SK-N-SH treated with all-trans-retinoic acid at 6 μM for 48 hours (cell line): ENCODE results near the gene DNAAF5.
"Not testable (repeated sequence)": the region's sequence is repeated elsewhere in the genome, so short reads cannot be mapped to it uniquely, and the experiment has no call there.

Source experiments
- ATAC-seq: fragments of 200-7000 bp; cut with Tn5 transposase; 3 replicates; pipeline ENCODE4 v1.9.1; 2020; ENCODE audit warnings: mild to moderate bottlenecking, moderate library complexity
- ARNTL ChIP-seq: fragments of 450-650 bp; formaldehyde crosslinking; IDR thresholded peaks from 2 replicates; pipeline ENCODE4 v1.5.0; 2020; ENCODE audit warnings: low read depth, mild to moderate bottlenecking, moderate library complexity, borderline replicate concordance
- BACH2 ChIP-seq: fragments of 250-450 bp; sonication (Bioruptor Pico); IDR thresholded peaks from 2 replicates; pipeline ENCODE4 v1.9.0; 2021; ENCODE audit warnings: mild to moderate bottlenecking, borderline replicate concordance
- CSDC2 ChIP-seq: fragments of 250-450 bp; sonication (Bioruptor Pico); IDR thresholded peaks from 2 replicates; pipeline ENCODE4 v1.5.0; 2020; ENCODE audit warnings: mild to moderate bottlenecking, moderate library complexity
- CSRNP3 ChIP-seq: fragments of 250-450 bp; sonication (Bioruptor Pico); IDR thresholded peaks from 2 replicates; pipeline ENCODE4 v1.5.1; 2021; ENCODE audit warnings: mild to moderate bottlenecking, moderate library complexity
- ESRRG ChIP-seq: fragments of 250-450 bp; sonication (Bioruptor Pico); IDR thresholded peaks from 2 replicates; pipeline ENCODE4 v1.6.1; 2021; ENCODE audit warnings: mild to moderate bottlenecking
- GLIS3 ChIP-seq: fragments of 250-450 bp; sonication (Bioruptor Pico); IDR thresholded peaks from 2 replicates; pipeline ENCODE4 v1.5.0; 2020; ENCODE audit warnings: mild to moderate bottlenecking, moderate library complexity
- ISL1 ChIP-seq: fragments of 250-450 bp; sonication (Bioruptor Pico); IDR thresholded peaks from 2 replicates; pipeline ENCODE4 v2.1.2; 2022; ENCODE audit warnings: mild to moderate bottlenecking, moderate library complexity
- OSR1 ChIP-seq: fragments of 250-450 bp; sonication (Bioruptor Pico); IDR thresholded peaks from 2 replicates; pipeline ENCODE4 v1.8.0; 2022; ENCODE audit warnings: moderate library complexity, mild to moderate bottlenecking, inconsistent platforms
- PPARA ChIP-seq: fragments of 250-450 bp; sonication (Bioruptor Pico); IDR thresholded peaks from 2 replicates; pipeline ENCODE4 v1.5.0; 2020; ENCODE audit warnings: mild to moderate bottlenecking, borderline replicate concordance
- RARB ChIP-seq: fragments of 250-450 bp; sonication (Bioruptor Pico); IDR thresholded peaks from 2 replicates; pipeline ENCODE4 v1.8.0; 2021; ENCODE audit warnings: mild to moderate bottlenecking, moderate library complexity
- SNAI2 ChIP-seq: fragments of 250-450 bp; sonication (Bioruptor Pico); IDR thresholded peaks from 2 replicates; pipeline ENCODE4 v1.5.0; 2020; ENCODE audit warnings: mild to moderate bottlenecking, moderate library complexity
- TCF4 ChIP-seq: fragments of 250-450 bp; sonication (Bioruptor Pico); IDR thresholded peaks from 2 replicates; pipeline ENCODE4 v1.8.0; 2021; ENCODE audit warnings: mild to moderate bottlenecking, moderate library complexity, borderline replicate concordance
- TSHZ2 ChIP-seq: fragments of 250-450 bp; sonication (Bioruptor Pico); IDR thresholded peaks from 2 replicates; pipeline ENCODE4 v1.5.0; 2020; ENCODE audit warnings: mild to moderate bottlenecking, moderate library complexity
- ZC3H10 ChIP-seq: fragments of 250-450 bp; sonication (Bioruptor Pico); IDR thresholded peaks from 2 replicates; pipeline ENCODE4 v1.5.1; 2021; ENCODE audit warnings: mild to moderate bottlenecking, moderate library complexity
- ZFP3 ChIP-seq: fragments of 250-450 bp; sonication (Bioruptor Pico); IDR thresholded peaks from 2 replicates; pipeline ENCODE4 v1.5.0; 2020; ENCODE audit warnings: mild to moderate bottlenecking, moderate library complexity
- ZFP30 ChIP-seq: fragments of 450-650 bp; formaldehyde crosslinking; IDR thresholded peaks from 2 replicates; pipeline ENCODE4 v1.5.0; 2022; ENCODE audit warnings: mild to moderate bottlenecking, moderate library complexity
- ZNF565 ChIP-seq: fragments of 450-650 bp; formaldehyde crosslinking; conservative IDR thresholded peaks from 2 replicates; pipeline ENCODE4 v1.5.0; 2020; ENCODE audit warnings: low read depth, mild to moderate bottlenecking, moderate library complexity
- ZNF70 ChIP-seq: fragments of 450-650 bp; formaldehyde crosslinking; IDR thresholded peaks from 2 replicates; pipeline ENCODE4 v1.5.0; 2020; ENCODE audit warnings: mild to moderate bottlenecking, moderate library complexity
- ZNF8 ChIP-seq: fragments of 450-650 bp; formaldehyde crosslinking; IDR thresholded peaks from 2 replicates; pipeline ENCODE4 v1.5.0; 2020; ENCODE audit warnings: mild to moderate bottlenecking, moderate library complexity
- TF ChIP-seq, protein P1 (sequence below): fragments of 250-450 bp; sonication (Bioruptor Pico); IDR thresholded peaks from 2 replicates; pipeline ENCODE4 v1.8.0; 2020; ENCODE audit warnings: mild to moderate bottlenecking, moderate library complexity, borderline replicate concordance
- TF ChIP-seq, protein P2 (sequence below): fragments of 250-450 bp; sonication (Bioruptor Pico); IDR thresholded peaks from 2 replicates; pipeline ENCODE4 v1.5.1; 2020; ENCODE audit warnings: low read depth, mild to moderate bottlenecking, moderate library complexity

The DNAAF5 gene

DNA sequence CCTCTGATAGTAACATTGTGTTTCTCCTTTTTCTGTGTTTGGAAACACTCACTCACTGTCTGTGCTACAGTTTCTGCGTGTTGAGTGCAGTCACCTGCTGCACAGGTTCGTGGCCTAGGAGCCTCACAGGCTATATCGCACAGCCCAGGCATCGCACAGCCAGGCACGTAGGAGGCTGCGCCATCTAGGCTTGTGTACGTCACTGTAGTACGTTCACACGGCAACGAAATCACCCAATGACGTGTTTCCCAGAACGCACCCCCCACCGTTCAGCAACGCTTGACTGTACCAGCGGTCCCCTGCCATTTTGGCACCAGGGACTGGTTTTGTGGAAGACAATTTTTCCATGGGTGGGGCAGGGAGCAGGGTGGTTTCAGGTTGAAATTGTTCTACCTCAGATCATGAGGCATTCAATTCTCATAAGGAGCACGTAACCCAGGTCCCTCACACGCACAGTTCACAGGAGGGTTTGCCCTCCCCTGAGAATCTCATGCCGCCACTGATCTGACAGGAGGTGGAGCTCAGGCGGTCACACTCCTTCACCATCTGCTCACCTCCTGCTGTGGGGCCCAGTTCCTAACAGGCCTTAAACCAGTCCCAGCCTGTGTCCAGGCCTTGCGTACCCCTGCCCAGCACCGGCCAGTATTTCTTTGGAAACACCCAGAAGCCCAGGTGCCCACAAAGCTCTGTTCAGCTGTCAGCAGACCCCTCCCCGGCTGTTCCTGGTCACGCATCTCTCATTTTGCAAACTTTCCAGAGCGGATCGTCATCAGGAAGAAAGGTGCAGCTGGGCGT, 23.8 kb downstream of the DNAAF5 start (continued):
- TF ChIP-seq, protein P1, sequence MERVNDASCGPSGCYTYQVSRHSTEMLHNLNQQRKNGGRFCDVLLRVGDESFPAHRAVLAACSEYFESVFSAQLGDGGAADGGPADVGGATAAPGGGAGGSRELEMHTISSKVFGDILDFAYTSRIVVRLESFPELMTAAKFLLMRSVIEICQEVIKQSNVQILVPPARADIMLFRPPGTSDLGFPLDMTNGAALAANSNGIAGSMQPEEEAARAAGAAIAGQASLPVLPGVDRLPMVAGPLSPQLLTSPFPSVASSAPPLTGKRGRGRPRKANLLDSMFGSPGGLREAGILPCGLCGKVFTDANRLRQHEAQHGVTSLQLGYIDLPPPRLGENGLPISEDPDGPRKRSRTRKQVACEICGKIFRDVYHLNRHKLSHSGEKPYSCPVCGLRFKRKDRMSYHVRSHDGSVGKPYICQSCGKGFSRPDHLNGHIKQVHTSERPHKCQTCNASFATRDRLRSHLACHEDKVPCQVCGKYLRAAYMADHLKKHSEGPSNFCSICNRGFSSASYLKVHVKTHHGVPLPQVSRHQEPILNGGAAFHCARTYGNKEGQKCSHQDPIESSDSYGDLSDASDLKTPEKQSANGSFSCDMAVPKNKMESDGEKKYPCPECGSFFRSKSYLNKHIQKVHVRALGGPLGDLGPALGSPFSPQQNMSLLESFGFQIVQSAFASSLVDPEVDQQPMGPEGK, result no peak
- no peak for TF ChIP-seq ZNF8 (CRISPR knock-in tag)
- TF ChIP-seq ZNF565, result no peak

DNA sequence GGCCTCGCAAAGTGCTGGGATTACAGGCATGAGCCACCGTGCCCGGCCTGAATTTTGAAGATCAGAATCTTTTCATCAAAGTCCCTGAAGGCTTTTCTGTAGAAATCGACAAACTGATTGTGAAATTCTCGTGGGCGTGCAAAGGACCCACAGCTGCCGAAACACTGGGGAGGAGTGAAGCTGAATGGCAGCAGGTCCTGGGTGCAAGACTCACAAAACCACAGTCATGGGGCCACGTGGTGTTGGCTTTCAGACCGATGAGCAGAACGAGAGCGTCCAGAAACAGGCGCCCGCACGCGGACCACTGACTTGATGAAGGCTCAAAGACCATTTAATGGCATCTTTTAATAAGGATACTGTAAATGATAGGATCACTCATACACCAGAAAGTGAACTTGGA, 25.3 kb downstream of the DNAAF5 start:
- TF ChIP-seq, protein P1, result no peak
- no peak for TF ChIP-seq ZNF70
- no peak for TF ChIP-seq ESRRG (CRISPR knock-in tag)
- no peak for TF ChIP-seq ZFP3
- TF ChIP-seq CSRNP3, result no peak
- no peak for TF ChIP-seq GLIS3
- TF ChIP-seq CSDC2, result no peak
- TF ChIP-seq OSR1, result no peak
- TF ChIP-seq RARB (CRISPR knock-in tag), result no peak
- TF ChIP-seq BACH2, result no peak
- no peak for TF ChIP-seq TCF4
- no peak for TF ChIP-seq ISL1 (CRISPR knock-in tag)
- no peak for TF ChIP-seq ARNTL (CRISPR knock-in tag)
- TF ChIP-seq PPARA (CRISPR knock-in tag), result no peak
- TF ChIP-seq, protein P2, sequence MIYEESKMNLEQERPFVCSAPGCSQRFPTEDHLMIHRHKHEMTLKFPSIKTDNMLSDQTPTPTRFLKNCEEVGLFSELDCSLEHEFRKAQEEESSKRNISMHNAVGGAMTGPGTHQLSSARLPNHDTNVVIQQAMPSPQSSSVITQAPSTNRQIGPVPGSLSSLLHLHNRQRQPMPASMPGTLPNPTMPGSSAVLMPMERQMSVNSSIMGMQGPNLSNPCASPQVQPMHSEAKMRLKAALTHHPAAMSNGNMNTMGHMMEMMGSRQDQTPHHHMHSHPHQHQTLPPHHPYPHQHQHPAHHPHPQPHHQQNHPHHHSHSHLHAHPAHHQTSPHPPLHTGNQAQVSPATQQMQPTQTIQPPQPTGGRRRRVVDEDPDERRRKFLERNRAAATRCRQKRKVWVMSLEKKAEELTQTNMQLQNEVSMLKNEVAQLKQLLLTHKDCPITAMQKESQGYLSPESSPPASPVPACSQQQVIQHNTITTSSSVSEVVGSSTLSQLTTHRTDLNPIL, result no peak
- no peak for TF ChIP-seq ZFP30 (CRISPR knock-in tag)

GRCh38 chr7:752256-752655, 25.8 kb downstream of the DNAAF5 start:
- not testable (repeated sequence) for ATAC-seq

More for the DNA sequence above, 25.3 kb downstream of the DNAAF5 start:
- ATAC-seq, result no peak

- TF ChIP-seq PPARA (CRISPR knock-in tag) (no peak), GLIS3 (no peak), ZFP3 (no peak), RARB (CRISPR knock-in tag) (no peak), CSRNP3 (no peak), SNAI2 (no peak), BACH2 (no peak), ZC3H10 (CRISPR knock-in tag) (no peak), TSHZ2 (CRISPR knock-in tag) (no peak), ISL1 (CRISPR knock-in tag) (no peak), ZNF70 (no peak), OSR1 (no peak)
- TF ChIP-seq, protein P1, result no peak
- no peak for ATAC-seq
Observed at GRCh38 chr7:753190-753589, 26.7 kb downstream of the DNAAF5 start.
